Activated naive CD8-positive, alpha-beta T cell treated with anti-CD3 and anti-CD28 coated beads, Interleukin-2, amount 10 ng/mL, durations not matched to agents 7 days and 5 days (primary cell): ENCODE data around the gene ZNF304. TPM values are rescaled to one million over a fixed set of nuclear protein-coding genes. Genes with fewer than 3 reads are reported as not detected.
A peak's percentile ranks its signal among the peaks of the same experiment; 100 is the strongest.

ENCODE experiments used
- ATAC-seq: fragments of 150-1000 bp; cut with Tn5 transposase; one replicate; pipeline ENCODE4 v1.10.0; 2021; ENCODE audit warnings: low read depth, moderate library complexity
- POLR2A ChIA-PET: fragments of 350-600 bp; sonication (Branson Sonifier 250); formaldehyde crosslinking; loops from one replicate; lab custom pipeline; 2021; ENCODE audit warnings: antibody characterized with exemption; lab: Charles Lee
- DNase-seq: peaks from one replicate; pipeline ENCODE4 v3.0.0; 2021
- H3K27ac Mint-ChIP-seq: one replicate; pipeline ENCODE4 v1.8.0; 2022; ENCODE audit warnings: mild to moderate bottlenecking, mixed read lengths
- H3K27me3 Mint-ChIP-seq: one replicate; pipeline ENCODE4 v1.8.0; 2022; ENCODE audit warnings: mild to moderate bottlenecking, moderate library complexity, mixed read lengths
- H3K36me3 Mint-ChIP-seq: one replicate; pipeline ENCODE4 v1.8.0; 2021; ENCODE audit warnings: mild to moderate bottlenecking, mixed read lengths
- H3K4me1 Mint-ChIP-seq: one replicate; pipeline ENCODE4 v1.8.0; 2021; ENCODE audit warnings: mixed read lengths
- H3K4me3 Mint-ChIP-seq: one replicate; pipeline ENCODE4 v1.8.0; 2022; ENCODE audit warnings: mild to moderate bottlenecking, moderate library complexity, mixed read lengths
- H3K9me3 Mint-ChIP-seq: one replicate; pipeline ENCODE4 v1.8.0; 2021; ENCODE audit warnings: mixed read lengths
- total RNA-seq, 2 experiments: library from RNA; stranded (reverse); gene quantifications; one replicate each; pipeline ENCODE4 v1.2.3, GENCODE V29; 2021

ZNF304 gene
- total RNA-seq, 2 experiments from 2014 or later = 15.3 to 15.4 TPM

DNA sequence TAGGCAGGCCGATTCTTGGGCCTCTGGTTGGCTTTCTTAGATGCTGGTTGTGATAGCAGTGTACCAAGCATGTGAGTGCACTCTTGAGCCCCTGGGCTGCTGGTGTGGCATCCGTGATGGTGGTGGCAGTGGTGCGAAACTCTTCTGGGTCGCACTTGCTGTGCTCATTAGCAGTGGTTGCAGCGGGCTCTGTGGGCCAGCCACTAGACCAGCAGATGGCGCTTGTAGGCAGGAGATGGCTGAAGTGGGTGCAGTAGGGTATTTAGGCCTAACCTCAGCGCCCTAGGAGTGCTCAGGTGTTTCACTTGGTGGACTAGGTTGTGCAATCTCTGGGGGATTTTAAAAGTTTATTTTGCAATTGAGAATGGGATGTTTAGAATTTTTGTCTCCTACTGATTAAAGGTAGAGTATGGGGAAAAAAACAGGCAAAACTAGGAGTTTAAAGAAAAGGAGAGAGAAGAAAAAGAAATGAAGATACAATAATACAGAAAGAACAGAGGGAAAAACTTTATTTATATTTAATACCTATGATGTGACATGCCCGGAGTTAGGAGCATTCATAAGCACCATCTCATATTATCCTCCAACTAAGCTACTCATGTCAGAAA lies 55.5 kb downstream of the ZNF304 start:
- peaks cover 12% of the 10 kb centered on the region for H3K4me1 Mint-ChIP-seq
- peaks cover 12% of the 10 kb centered on the region for H3K9me3 Mint-ChIP-seq
- H3K27me3 Mint-ChIP-seq = no peaks in the 10 kb centered on the region
- H3K4me3 Mint-ChIP-seq = no peak overlapping the region
- peaks cover 11% of the 10 kb centered on the region for H3K36me3 Mint-ChIP-seq
- ATAC-seq (peak; percentile 50), DNase-seq (peak; percentile 71)
- H3K27ac Mint-ChIP-seq = no peak overlapping the region
- POLR2A ChIA-PET = interaction anchor here (0.8 kb wide), 1 partner anchor 321 kb away, joined by 7 read pairs; the partner anchor contains the start of gene ZNF671

Other genes starting within 250 kb of the ZNF304 start
- not detected for gene USP29, start 231.3 kb upstream of the ZNF304 start, total RNA-seq
- not detected for gene ZIM3, start 206.1 kb upstream of the ZNF304 start, total RNA-seq
- gene DUXA, start 183.8 kb upstream of the ZNF304 start, total RNA-seq = not detected
- 10 to 100 TPM; 50.7 to 55.9 TPM for gene ZNF264, start 159.8 kb upstream of the ZNF304 start, total RNA-seq
- gene AURKC, start 120.2 kb upstream of the ZNF304 start, total RNA-seq = 1 to 10 TPM; 1.5 to 2.4 TPM
- gene ZNF805, start 110.6 kb upstream of the ZNF304 start, total RNA-seq = 10 to 100 TPM; 14.7 to 15.2 TPM
- 10 to 100 TPM; 58.2 to 67.1 TPM for gene ZNF460, start 70.8 kb upstream of the ZNF304 start, total RNA-seq
- 10 to 100 TPM; 11.8 to 12.5 TPM for gene ZNF543, start 30.8 kb upstream of the ZNF304 start, total RNA-seq
- 10 to 100 TPM; 13.2 to 13.6 TPM for gene TRAPPC2B, start 12.3 kb downstream of the ZNF304 start, total RNA-seq
- 1 to 10 TPM; 6.7 to 7.8 TPM for gene ZNF547, start 12.3 kb downstream of the ZNF304 start, total RNA-seq
- 10 to 100 TPM; 50.2 to 55.0 TPM for gene ZNF548, start 38.6 kb downstream of the ZNF304 start, total RNA-seq
- gene ZNF17, start 59.9 kb downstream of the ZNF304 start, total RNA-seq = 10 to 100 TPM; 19.0 to 24.9 TPM
- 10 to 100 TPM; 14.7 to 17.9 TPM for gene ZNF749, start 84.1 kb downstream of the ZNF304 start, total RNA-seq
- gene VN1R1, start 105.9 kb downstream of the ZNF304 start, total RNA-seq = under 1 TPM; 0.68 to 0.80 TPM
- 10 to 100 TPM; 13.7 to 13.8 TPM for gene ZNF772, start 126.3 kb downstream of the ZNF304 start, total RNA-seq
- gene ZNF419, start 136.5 kb downstream of the ZNF304 start, total RNA-seq = 10 to 100 TPM; 19.3 to 21.1 TPM
- gene ZNF773, start 148.7 kb downstream of the ZNF304 start, total RNA-seq = 10 to 100 TPM; 15.7 to 15.9 TPM
- gene ZNF549, start 176.1 kb downstream of the ZNF304 start, total RNA-seq = 10 to 100 TPM; 13.6 to 13.8 TPM
- 10 to 100 TPM; 27.7 to 27.9 TPM for gene ZNF550, start 208.6 kb downstream of the ZNF304 start, total RNA-seq
- 10 to 100 TPM in 1 of 2 experiments, 1 to 10 TPM in 1; 10.0 to 10.5 TPM for gene ZNF416, start 227.6 kb downstream of the ZNF304 start, total RNA-seq
- gene ZIK1, start 232.9 kb downstream of the ZNF304 start, total RNA-seq = 10 to 100 TPM; 17.9 TPM
- 10 to 100 TPM; 14.0 to 14.2 TPM for gene ZNF530, start 248.6 kb downstream of the ZNF304 start, total RNA-seq